HepG2 (cell line): ENCODE data around the gene SLC17A9. TPM values are rescaled to one million over a fixed set of nuclear protein-coding genes. Genes with fewer than 3 reads are reported as not detected.
A peak's percentile ranks its signal among the peaks of the same experiment; 100 is the strongest.

Experiments used
- ATF1 ChIP-seq: IDR thresholded peaks from 2 replicates; pipeline ENCODE4 v1.6.1; 2016; ENCODE audit warnings: mild to moderate bottlenecking, control low read depth
- FOXC1 ChIP-seq: sonication (generic); formaldehyde crosslinking; IDR thresholded peaks from 2 replicates; pipeline ENCODE4 v1.8.0; 2022; ENCODE audit warnings: mild to moderate bottlenecking, missing genetic modification reagents, borderline replicate concordance
- GTF3A ChIP-seq: sonication (generic); formaldehyde crosslinking; conservative IDR thresholded peaks from 2 replicates; pipeline ENCODE4 v1.4.0; 2020; ENCODE audit warnings: mild to moderate bottlenecking, missing genetic modification reagents
- KDM4B ChIP-seq: sonication (generic); formaldehyde crosslinking; IDR thresholded peaks from 2 replicates; pipeline ENCODE4 v1.4.0; 2020; ENCODE audit warnings: missing genetic modification reagents
- KLF16 ChIP-seq, 2 experiments: sonication (generic) in 1 of 2; formaldehyde crosslinking in 1 of 2; IDR thresholded peaks; 2 replicates each; pipeline versions ENCODE4 v1.6.1 to v1.8.0; 2016 to 2023; ENCODE audit warnings: missing genetic modification reagents in 2 of 2, missing compliant biosample characterization in 1 of 2
- KMT2A ChIP-seq: sonication (generic); formaldehyde crosslinking; IDR thresholded peaks from 2 replicates; pipeline ENCODE4 v1.4.0; 2020; ENCODE audit warnings: missing genetic modification reagents
- MATR3 ChIP-seq: sonication (generic); formaldehyde crosslinking; IDR thresholded peaks from 2 replicates; pipeline ENCODE4 v1.4.0; 2020; ENCODE audit warnings: missing genetic modification reagents
- MTA1 ChIP-seq: sonication (generic); formaldehyde crosslinking; IDR thresholded peaks from 2 replicates; pipeline ENCODE4 v1.4.0; 2020; ENCODE audit warnings: missing genetic modification reagents, mild to moderate bottlenecking, borderline replicate concordance
- STAG1 ChIP-seq: sonication (generic); formaldehyde crosslinking; IDR thresholded peaks from 2 replicates; pipeline ENCODE4 v1.4.0; 2020; ENCODE audit warnings: missing genetic modification reagents
- ZNF225 ChIP-seq: sonication (generic); formaldehyde crosslinking; IDR thresholded peaks from 2 replicates; pipeline ENCODE4 v1.4.0; 2020; ENCODE audit warnings: mild to moderate bottlenecking, missing genetic modification reagents
- ZNF431 ChIP-seq: sonication (generic); formaldehyde crosslinking; IDR thresholded peaks from 2 replicates; pipeline ENCODE4 v1.9.0; 2022; ENCODE audit warnings: missing genetic modification reagents, low read depth, mild to moderate bottlenecking, borderline replicate concordance
- ZNF432 ChIP-seq: sonication (generic); formaldehyde crosslinking; IDR thresholded peaks from 2 replicates; pipeline ENCODE4 v1.5.0; 2020; ENCODE audit warnings: missing genetic modification reagents, mild to moderate bottlenecking, borderline replicate concordance
- ZNF468 ChIP-seq: sonication (generic); formaldehyde crosslinking; IDR thresholded peaks from 2 replicates; pipeline ENCODE4 v1.8.0; 2022; ENCODE audit warnings: mild to moderate bottlenecking, moderate library complexity, missing genetic modification reagents
- ZNF550 ChIP-seq: sonication (generic); formaldehyde crosslinking; IDR thresholded peaks from 2 replicates; pipeline ENCODE4 v1.4.0; 2020; ENCODE audit warnings: mild to moderate bottlenecking, missing genetic modification reagents, borderline replicate concordance
- ZNF672 ChIP-seq: sonication (generic); formaldehyde crosslinking; IDR thresholded peaks from 2 replicates; pipeline ENCODE4 v1.8.1; 2022; ENCODE audit warnings: missing genetic modification reagents
- ZNF737 ChIP-seq: sonication (generic); formaldehyde crosslinking; IDR thresholded peaks from 2 replicates; pipeline ENCODE4 v1.5.0; 2020; ENCODE audit warnings: missing genetic modification reagents, mild to moderate bottlenecking, borderline replicate concordance
- ZNF841 ChIP-seq: sonication (generic); formaldehyde crosslinking; IDR thresholded peaks from 2 replicates; pipeline ENCODE4 v1.8.1; 2023; ENCODE audit warnings: missing genetic modification reagents, borderline replicate concordance
- polyA plus RNA-seq, 8 experiments: library from polyadenylated mRNA; depleted of rRNA in 3 of 8; stranded (reverse) in 7 of 8; unstranded in 1 of 8; fragments of >200 nt; fragmentation: Illumina TruSeq in 4 of 8; extraction: Trizol in 4 of 8; gene quantifications; 2 replicates each; pipeline versions ENCODE4 v1.2.1 to v1.2.3, GENCODE V29; 2011 to 2016; ENCODE audit warnings: low read depth in 4 of 8, missing spikeins in 1 of 8, mixed read lengths in 1 of 8; ENCODE audit not compliant: insufficient read depth in 1 of 8
- total RNA-seq, 5 experiments: library from RNA; depleted of rRNA; stranded (reverse); fragments of >200 nt; fragmentation: Illumina TruSeq; extraction: Trizol; gene quantifications; 2 replicates each; pipeline ENCODE4 v1.2.3, GENCODE V29; 2016; ENCODE audit warnings: low read depth in 1 of 5
- TF ChIP-seq, protein P1 (sequence below): sonication (generic); formaldehyde crosslinking; IDR thresholded peaks from 2 replicates; pipeline ENCODE4 v1.5.0; 2020; ENCODE audit warnings: mild to moderate bottlenecking, missing genetic modification reagents, borderline replicate concordance
- TF ChIP-seq, protein P2 (sequence below): sonication (generic); formaldehyde crosslinking; IDR thresholded peaks from 2 replicates; pipeline ENCODE4 v1.5.0; 2020; ENCODE audit warnings: missing genetic modification reagents
- TF ChIP-seq, protein P3 (sequence below): sonication (generic); formaldehyde crosslinking; IDR thresholded peaks from 2 replicates; pipeline ENCODE4 v1.5.1; 2020; ENCODE audit warnings: missing genetic modification reagents, mild to moderate bottlenecking, borderline replicate concordance
- TF ChIP-seq, protein P4 (sequence below): sonication (generic); formaldehyde crosslinking; IDR thresholded peaks from 2 replicates; pipeline ENCODE4 v1.4.0; 2020; ENCODE audit warnings: missing genetic modification reagents, borderline replicate concordance

The SLC17A9 gene
- total and polyA plus RNA-seq, 2 of the 13 experiments (the other 11 are each of a cell fraction or from before 2014, with no cell fraction given): 110 to 191 TPM

DNA sequence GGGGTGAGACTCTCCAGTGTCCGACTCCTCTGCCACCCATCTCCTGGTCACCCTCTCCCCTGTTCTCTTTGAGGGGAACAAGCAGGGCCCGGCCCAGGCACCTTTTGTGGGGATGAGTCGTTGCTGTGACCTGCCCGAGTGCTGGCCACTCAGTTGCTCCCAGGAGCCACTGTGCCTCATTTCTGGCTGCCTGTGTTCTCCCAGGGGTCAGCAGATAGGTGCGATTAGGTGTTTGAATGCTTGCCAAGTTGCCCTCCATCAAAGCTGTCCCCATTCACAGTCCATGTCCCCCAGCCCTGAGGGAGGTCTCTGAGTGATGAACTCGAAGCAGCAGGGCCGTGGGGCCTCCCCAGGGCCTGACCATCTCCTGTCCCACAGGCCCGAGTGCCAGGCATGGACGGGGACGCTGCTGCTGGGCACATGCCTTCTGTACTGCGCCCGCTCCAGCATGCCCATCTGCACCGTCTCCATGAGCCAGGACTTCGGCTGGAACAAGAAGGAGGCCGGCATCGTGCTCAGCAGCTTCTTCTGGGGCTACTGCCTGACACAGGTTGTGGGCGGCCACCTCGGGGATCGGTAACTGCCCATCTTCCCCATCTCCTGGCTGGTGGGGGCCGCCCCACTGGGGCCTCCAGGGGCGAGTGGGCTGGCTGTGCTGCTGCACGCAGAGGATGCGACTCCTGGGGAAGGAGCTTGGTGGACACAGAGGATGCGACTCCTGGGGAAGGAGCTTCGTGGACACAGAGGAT is 4.1 kb downstream of the SLC17A9 start (continued):
- TF ChIP-seq, protein P1, sequence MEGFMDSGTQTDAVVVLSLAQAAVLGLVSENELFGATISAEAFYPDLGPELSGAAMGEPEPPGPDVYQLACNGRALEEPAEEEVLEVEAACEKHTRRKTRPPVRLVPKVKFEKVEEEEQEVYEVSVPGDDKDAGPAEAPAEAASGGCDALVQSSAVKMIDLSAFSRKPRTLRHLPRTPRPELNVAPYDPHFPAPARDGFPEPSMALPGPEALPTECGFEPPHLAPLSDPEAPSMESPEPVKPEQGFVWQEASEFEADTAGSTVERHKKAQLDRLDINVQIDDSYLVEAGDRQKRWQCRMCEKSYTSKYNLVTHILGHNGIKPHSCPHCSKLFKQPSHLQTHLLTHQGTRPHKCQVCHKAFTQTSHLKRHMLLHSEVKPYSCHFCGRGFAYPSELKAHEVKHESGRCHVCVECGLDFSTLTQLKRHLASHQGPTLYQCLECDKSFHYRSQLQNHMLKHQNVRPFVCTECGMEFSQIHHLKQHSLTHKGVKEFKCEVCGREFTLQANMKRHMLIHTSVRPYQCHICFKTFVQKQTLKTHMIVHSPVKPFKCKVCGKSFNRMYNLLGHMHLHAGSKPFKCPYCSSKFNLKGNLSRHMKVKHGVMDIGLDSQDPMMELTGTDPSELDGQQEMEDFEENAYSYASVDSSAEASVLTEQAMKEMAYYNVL (CRISPR knock-in tag): no peak
- TF ChIP-seq ZNF432: no peak
- TF ChIP-seq ZNF225: 0 out of 2 replicates have a peak, but pooled peaks have one; percentile 60
- no peak for TF ChIP-seq ZNF550 (CRISPR knock-in tag)
- TF ChIP-seq ATF1 (CRISPR knock-in tag): no peak
- TF ChIP-seq MTA1: no peak
- TF ChIP-seq KLF16 (CRISPR knock-in tag; IDR thresholded peaks at IDR 0.05): no peak
- TF ChIP-seq FOXC1 (CRISPR knock-in tag): no peak
- TF ChIP-seq, protein P2, sequence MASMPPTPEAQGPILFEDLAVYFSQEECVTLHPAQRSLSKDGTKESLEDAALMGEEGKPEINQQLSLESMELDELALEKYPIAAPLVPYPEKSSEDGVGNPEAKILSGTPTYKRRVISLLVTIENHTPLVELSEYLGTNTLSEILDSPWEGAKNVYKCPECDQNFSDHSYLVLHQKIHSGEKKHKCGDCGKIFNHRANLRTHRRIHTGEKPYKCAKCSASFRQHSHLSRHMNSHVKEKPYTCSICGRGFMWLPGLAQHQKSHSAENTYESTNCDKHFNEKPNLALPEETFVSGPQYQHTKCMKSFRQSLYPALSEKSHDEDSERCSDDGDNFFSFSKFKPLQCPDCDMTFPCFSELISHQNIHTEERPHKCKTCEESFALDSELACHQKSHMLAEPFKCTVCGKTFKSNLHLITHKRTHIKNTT: no peak
- no peak; the same call in 1 of the 2 replicates for TF ChIP-seq KMT2A
- TF ChIP-seq, protein P3, sequence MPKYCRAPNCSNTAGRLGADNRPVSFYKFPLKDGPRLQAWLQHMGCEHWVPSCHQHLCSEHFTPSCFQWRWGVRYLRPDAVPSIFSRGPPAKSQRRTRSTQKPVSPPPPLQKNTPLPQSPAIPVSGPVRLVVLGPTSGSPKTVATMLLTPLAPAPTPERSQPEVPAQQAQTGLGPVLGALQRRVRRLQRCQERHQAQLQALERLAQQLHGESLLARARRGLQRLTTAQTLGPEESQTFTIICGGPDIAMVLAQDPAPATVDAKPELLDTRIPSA (CRISPR knock-in tag): 0 out of 2 replicates have a peak, but pooled peaks have one; percentile 1
- TF ChIP-seq KDM4B (CRISPR knock-in tag): no peak
- no peak for TF ChIP-seq GTF3A (CRISPR knock-in tag)
- no peak for TF ChIP-seq ZNF468 (CRISPR knock-in tag)
- no peak for TF ChIP-seq ZNF737 (CRISPR knock-in tag)
- TF ChIP-seq STAG1: no peak
- TF ChIP-seq ZNF841 (CRISPR knock-in tag): no peak
- 0 out of 2 replicates have a peak, but pooled peaks have one; percentile 61 for TF ChIP-seq MATR3 (CRISPR knock-in tag)
- no peak for TF ChIP-seq ZNF672
- TF ChIP-seq, protein P4, sequence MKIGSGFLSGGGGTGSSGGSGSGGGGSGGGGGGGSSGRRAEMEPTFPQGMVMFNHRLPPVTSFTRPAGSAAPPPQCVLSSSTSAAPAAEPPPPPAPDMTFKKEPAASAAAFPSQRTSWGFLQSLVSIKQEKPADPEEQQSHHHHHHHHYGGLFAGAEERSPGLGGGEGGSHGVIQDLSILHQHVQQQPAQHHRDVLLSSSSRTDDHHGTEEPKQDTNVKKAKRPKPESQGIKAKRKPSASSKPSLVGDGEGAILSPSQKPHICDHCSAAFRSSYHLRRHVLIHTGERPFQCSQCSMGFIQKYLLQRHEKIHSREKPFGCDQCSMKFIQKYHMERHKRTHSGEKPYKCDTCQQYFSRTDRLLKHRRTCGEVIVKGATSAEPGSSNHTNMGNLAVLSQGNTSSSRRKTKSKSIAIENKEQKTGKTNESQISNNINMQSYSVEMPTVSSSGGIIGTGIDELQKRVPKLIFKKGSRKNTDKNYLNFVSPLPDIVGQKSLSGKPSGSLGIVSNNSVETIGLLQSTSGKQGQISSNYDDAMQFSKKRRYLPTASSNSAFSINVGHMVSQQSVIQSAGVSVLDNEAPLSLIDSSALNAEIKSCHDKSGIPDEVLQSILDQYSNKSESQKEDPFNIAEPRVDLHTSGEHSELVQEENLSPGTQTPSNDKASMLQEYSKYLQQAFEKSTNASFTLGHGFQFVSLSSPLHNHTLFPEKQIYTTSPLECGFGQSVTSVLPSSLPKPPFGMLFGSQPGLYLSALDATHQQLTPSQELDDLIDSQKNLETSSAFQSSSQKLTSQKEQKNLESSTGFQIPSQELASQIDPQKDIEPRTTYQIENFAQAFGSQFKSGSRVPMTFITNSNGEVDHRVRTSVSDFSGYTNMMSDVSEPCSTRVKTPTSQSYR (CRISPR knock-in tag): no peak
- no peak for TF ChIP-seq ZNF431 (CRISPR knock-in tag)
